Spleen (tissue), 11 donors: ENCODE data around the gene UNC119B. TPM values are rescaled to one million over a fixed set of nuclear protein-coding genes. Genes with fewer than 3 reads are reported as not detected.

ENCODE experiments used
- DNase-seq: peaks from one replicate; pipeline ENCODE4 v3.0.0-alpha.2; 2020
- H3K27ac ChIP-seq, 8 donors: fragments of 200-600 bp; sonication (generic) in 7 of 8; 1 replicate in 4 of 8; 2 replicates in 4 of 8; pipeline versions ENCODE4 v1.5.0 to v1.8.0; 2016 to 2021; ENCODE audit warnings: inconsistent platforms in 4 of 8, mild to moderate bottlenecking in 4 of 8, moderate library complexity in 1 of 8
- H3K27me3 ChIP-seq, 7 donors: fragments of 200-600 bp; sonication (generic) in 6 of 7; replicated peaks in 1 of 7; 1 replicate in 4 of 7; 2 replicates in 3 of 7; pipeline versions ENCODE4 v1.5.0 to v1.8.0; 2016 to 2021; ENCODE audit warnings: inconsistent platforms in 3 of 7, mild to moderate bottlenecking in 1 of 7
- H3K36me3 ChIP-seq, 6 donors: fragments of 200-600 bp; sonication (generic) in 5 of 6; 1 replicate in 4 of 6; 2 replicates in 2 of 6; pipeline versions ENCODE4 v1.5.0 to v1.8.0; 2016 to 2021; ENCODE audit warnings: inconsistent platforms in 2 of 6
- H3K4me1 ChIP-seq, 6 donors: fragments of 200-600 bp; sonication (generic) in 5 of 6; 1 replicate in 3 of 6; 2 replicates in 3 of 6; pipeline versions ENCODE4 v1.5.0 to v1.8.0; 2016 to 2021; ENCODE audit warnings: inconsistent platforms in 3 of 6
- H3K4me3 ChIP-seq, 8 donors: fragments of 200-600 bp; sonication (generic) in 7 of 8; 1 replicate in 4 of 8; 2 replicates in 4 of 8; pipeline versions ENCODE4 v1.5.0 to v1.8.0; 2016 to 2021; ENCODE audit warnings: inconsistent platforms in 4 of 8, mild to moderate bottlenecking in 4 of 8, moderate library complexity in 2 of 8
- H3K9me3 ChIP-seq, 8 donors: fragments of 200-600 bp; sonication (generic) in 7 of 8; 1 replicate in 4 of 8; 2 replicates in 4 of 8; pipeline versions ENCODE4 v1.5.0 to v1.8.0; 2016 to 2021; ENCODE audit warnings: inconsistent platforms in 4 of 8
- CTCF ChIP-seq, 11 experiments: fragments of 200-600 bp in 7 of 11; fragments of 450-650 bp in 4 of 11; sonication (generic) in 4 of 11; IDR thresholded peaks in 8 of 11; conservative IDR thresholded peaks in 3 of 11; 1 replicate in 7 of 11; 2 replicates in 4 of 11; pipeline versions ENCODE4 v1.4.0 to v1.8.0; 2016 to 2021; ENCODE audit warnings: antibody characterized with exemption in 11 of 11, inconsistent platforms in 4 of 11, mild to moderate bottlenecking in 1 of 11
- POLR2A ChIP-seq, 3 donors: fragments of 450-650 bp; IDR thresholded peaks; one replicate each; pipeline ENCODE4 v1.5.1; 2017; ENCODE audit warnings: antibody characterized with exemption in 3 of 3, mild to moderate bottlenecking in 1 of 3
- POLR2AphosphoS5 ChIP-seq, 3 donors: sonication (generic); formaldehyde crosslinking; IDR thresholded peaks; one replicate each; pipeline ENCODE4 v1.5.1; 2017; ENCODE audit warnings: antibody characterized with exemption in 3 of 3
- WGBS, 5 donors: extraction: QIAGEN DNeasy Blood & Tissue Kit in 3 of 5; methylation state at CpG; one replicate each; pipeline versions ENCODE4 v1.1.5 to v1.1.7; 2013 to 2018; 5-methylcytosine and 5-hydroxymethylcytosine counted together
- intact Hi-C: fragments of 100-400 bp; cut with DNase I; formaldehyde crosslinking; loops from one replicate; pipeline ENCODE4 v1.15.0; 2023; ENCODE audit warnings: low total_unique reads
- polyA plus RNA-seq, 3 donors: library from polyadenylated mRNA; stranded (reverse); fragments of 200-250 nt; gene quantifications; one replicate each; pipeline ENCODE4 v1.2.1, GENCODE V29; 2013
- total RNA-seq, 7 donors: library from RNA; depleted of rRNA in 3 of 7; stranded (reverse); fragments of >200 nt in 3 of 7; fragmentation: NEBNext Ultra II Directional in 4 of 7; extraction: Animal tissue kit (Norgen Biotek cat#: 25700) in 4 of 7; gene quantifications; one replicate each; pipeline versions ENCODE4 v1.1.0 to v1.2.1, GENCODE V29; 2016 to 2021
- donor health status: healthy with polysubstance abuse.
- donor health status: DM: no; HTN: no; CAD: no; lungs with moderate emphysema.
- donor health status: DM: no; HTN: no; CAD: no.
- donor health status: Bipolar disorder and iron deficiency.
- donor health status: healthy.
- donor health status: DM: no; HTN: no; CAD: no.
- donor health status: DM: yes; HTN: yes; CAD: no.

Gene UNC119B
- total and polyA plus RNA-seq, 10 donors: 5.5 to 32.2 (median 20.0) TPM

DNA sequence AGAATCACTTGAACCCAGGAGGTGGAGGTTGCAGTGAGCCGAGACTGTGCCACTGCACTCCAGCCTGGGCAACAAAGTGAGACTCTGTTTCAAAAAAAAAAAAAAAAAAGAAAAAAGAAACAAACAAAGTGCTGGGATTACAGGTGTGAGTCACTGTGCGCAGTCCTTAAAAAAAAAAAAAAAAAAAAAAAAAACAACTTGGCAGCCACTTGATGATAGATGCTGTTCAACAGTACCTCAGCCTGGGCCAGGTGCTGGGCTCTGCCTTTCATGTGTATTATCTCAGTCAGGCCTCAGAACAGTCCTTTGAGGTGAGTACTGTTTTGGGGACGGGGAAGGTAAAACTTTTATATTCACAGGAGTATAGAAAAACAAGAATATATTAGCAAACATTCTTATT lies 24.9 kb downstream of the UNC119B start:
- intact Hi-C loops: no loop called here
- TF ChIP-seq POLR2AphosphoS5 (IDR thresholded peaks at IDR 0.05) (no peak), CTCF (IDR thresholded peaks at IDR 0.05 in 8 of 11, conservative IDR thresholded peaks at IDR 0.05 in 3 of 11) (no peak), POLR2A (IDR thresholded peaks at IDR 0.05) (no peak)
- no peaks in the 10 kb centered on the region for H3K27me3 ChIP-seq
- no peak overlapping the region for H3K4me3 ChIP-seq
- peaks cover 0 to 75% (median 23%) of the 10 kb centered on the region in 6 donors for H3K36me3 ChIP-seq
- 95 to 100% (median 97%) methylated on average over 2 to 3 of the region's 3 CpGs for WGBS, 5 donors
- no peak overlapping the region for H3K27ac ChIP-seq
- peaks cover 0 to 11% (median 5%) of the 10 kb centered on the region in 6 donors for H3K4me1 ChIP-seq
- DNase-seq: peak; percentile 4
- no peaks in the 10 kb centered on the region for H3K9me3 ChIP-seq

GRCh38 chr12:120736404-120737331 lies 26.4 kb downstream of the UNC119B start:
- intact Hi-C loops: no loop called here
- Histone ChIP-seq H3K36me3 (peaks cover 0 to 69% (median 14%) of the 10 kb centered on the region in 6 donors), H3K27me3 (no peaks in the 10 kb centered on the region), H3K9me3 (no peaks in the 10 kb centered on the region), H3K4me3 (no peak overlapping the region), H3K4me1 (peaks cover 0 to 26% (median 7%) of the 10 kb centered on the region in 6 donors), H3K27ac (no peak overlapping the region)
- whole genome bisulfite sequencing, 5 donors: 92 to 94% (median 92%) methylated on average over 15 to 38 of the region's 38 CpGs
- peak; percentile 62 for DNase-seq
- TF ChIP-seq CTCF (IDR thresholded peaks at IDR 0.05 in 8 of 11, conservative IDR thresholded peaks at IDR 0.05 in 3 of 11) (no peak), POLR2AphosphoS5 (IDR thresholded peaks at IDR 0.05) (peak in 1 of 3 donors; percentile 24)

- intact Hi-C loops: no loop called here
- TF ChIP-seq CTCF (IDR thresholded peaks at IDR 0.05 in 8 of 11, conservative IDR thresholded peaks at IDR 0.05 in 3 of 11) (peak in 6 of 11 experiments; percentile 26 to 47 (median 42)), POLR2A (IDR thresholded peaks at IDR 0.05) (no peak), POLR2AphosphoS5 (IDR thresholded peaks at IDR 0.05) (no peak)
- DNase-seq: peak; percentile 72
- Histone ChIP-seq H3K36me3 (peaks cover 0 to 60% (median 14%) of the 10 kb centered on the region in 6 donors), H3K27me3 (no peaks in the 10 kb centered on the region), H3K27ac (peak overlapping the region in 1 of 8 donors; percentile 89), H3K4me3 (no peak overlapping the region), H3K9me3 (no peaks in the 10 kb centered on the region), H3K4me1 (peaks cover 0 to 28% (median 7%) of the 10 kb centered on the region in 6 donors)
- 75 to 94% (median 88%) methylated on average over 8 to 25 of the region's 25 CpGs for WGBS, 5 donors
Observed at GRCh38 chr12:120737557-120738251, 27.4 kb downstream of the UNC119B start.
